Pancreas (tissue), 10 donors: ENCODE data around the gene PREP. TPM values are rescaled to one million over a fixed set of nuclear protein-coding genes. Genes with fewer than 3 reads are reported as not detected.

Experiments
- ATAC-seq, 4 donors: fragments of 200-7000 bp; cut with Tn5 transposase; one replicate each; pipeline versions ENCODE4 v1.8.0 to v1.9.1; 2020; ENCODE audit warnings: mild to moderate bottlenecking in 4 of 4, moderate library complexity in 4 of 4
- DNase-seq, 6 donors: peaks; one replicate each; pipeline ENCODE4 v3.0.0-alpha.2; 2020
- FAIRE-seq: peaks from 2 replicates; lab custom pipeline; 2012; peaks lifted over from hg19 to GRCh38; lab: Jason Lieb, UNC
- H3K27ac ChIP-seq, 4 donors: fragments of 200-600 bp; sonication (generic); 1 replicate in 3 of 4; 2 replicates in 1 of 4; pipeline versions ENCODE4 v1.5.0 to v1.8.0; 2020
- H3K27me3 ChIP-seq, 4 donors: fragments of 200-600 bp; one replicate each; pipeline ENCODE4 v1.8.0; 2021
- H3K36me3 ChIP-seq, 3 donors: fragments of 200-600 bp; sonication (generic) in 1 of 3; one replicate each; pipeline versions ENCODE4 v1.5.0 to v1.8.0; 2020 to 2021
- H3K4me1 ChIP-seq, 3 donors: fragments of 200-600 bp; one replicate each; pipeline ENCODE4 v1.8.0; 2021
- H3K4me3 ChIP-seq, 4 donors: fragments of 200-600 bp; sonication (generic) in 2 of 4; one replicate each; pipeline versions ENCODE4 v1.5.0 to v1.8.0; 2020 to 2021
- H3K9me3 ChIP-seq, 4 donors: fragments of 200-600 bp; one replicate each; pipeline ENCODE4 v1.8.0; 2021
- WGBS, 2 donors: extraction: QIAGEN DNeasy Blood & Tissue Kit; methylation state at CpG; one replicate each; pipeline ENCODE4 v1.1.7; 2013; 5-methylcytosine and 5-hydroxymethylcytosine counted together
- intact Hi-C, 3 donors: fragments of 100-400 bp; cut with DNase I; formaldehyde crosslinking; loops; one replicate each; pipeline versions ENCODE4 v1.11.1 to v1.14.2; 2022
- polyA plus RNA-seq, 2 donors: library from polyadenylated mRNA; stranded (reverse); fragments of 200-250 nt; gene quantifications; one replicate each; pipeline ENCODE4 v1.2.3, GENCODE V29; 2013
- total RNA-seq, 6 donors: library from RNA; stranded (reverse); fragmentation: NEBNext Ultra II Directional in 4 of 6; extraction: Animal tissue kit (Norgen Biotek cat#: 25700) in 4 of 6; gene quantifications; one replicate each; pipeline versions ENCODE4 v1.2.1 to v1.2.4, GENCODE V29; 2021 to 2023
- TF ChIP-seq, protein P1 (sequence below), 4 donors: fragments of 200-600 bp; sonication (generic) in 3 of 4; IDR thresholded peaks; one replicate each; pipeline versions ENCODE4 v1.5.0 to v1.8.0; 2021; ENCODE audit warnings: antibody characterized with exemption in 4 of 4
- donor health status: healthy with polysubstance abuse.
- donor health status: DM: no; HTN: no; CAD: no; lungs with moderate emphysema.
- donor health status: DM: no; HTN: no; CAD: no.
- donor health status: control.
- donor health status: control.
- donor health status: Bipolar disorder and iron deficiency.
- donor health status: DM: yes; HTN: yes; CAD: no.
- donor health status: DM: no; HTN: no; CAD: no.
- donor health status: DM: no; HTN: no; CAD: no.
- donor health status: DM: yes; HTN: yes; CAD: no.

The PREP gene
- total and polyA plus RNA-seq, 8 donors, result 7.6 to 16.5 (median 11.5) TPM

DNA sequence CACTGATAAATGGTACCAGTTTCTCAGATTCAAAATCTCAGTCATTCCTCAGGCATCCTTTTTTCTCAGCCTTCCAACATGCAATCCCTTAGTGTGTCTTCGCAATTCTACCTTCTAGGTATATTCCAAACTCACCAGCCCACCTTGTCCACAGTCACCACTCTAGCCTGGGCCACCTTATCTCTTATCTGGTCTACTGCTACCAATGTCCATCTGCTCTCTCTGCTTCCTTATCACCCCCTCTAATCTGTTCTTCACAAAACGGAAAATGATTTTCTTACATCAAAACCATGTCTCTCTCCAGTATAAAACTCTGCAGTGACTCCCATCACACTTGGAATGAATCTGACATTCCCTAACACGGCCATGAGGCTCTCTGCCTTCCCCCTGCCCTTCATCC, 91.9 kb downstream of the PREP start:
- H3K4me3 ChIP-seq, result no peak overlapping the region
- intact Hi-C loops, result no loop called here
- no peaks in the 10 kb centered on the region for H3K27me3 ChIP-seq
- TF ChIP-seq, protein P1, sequence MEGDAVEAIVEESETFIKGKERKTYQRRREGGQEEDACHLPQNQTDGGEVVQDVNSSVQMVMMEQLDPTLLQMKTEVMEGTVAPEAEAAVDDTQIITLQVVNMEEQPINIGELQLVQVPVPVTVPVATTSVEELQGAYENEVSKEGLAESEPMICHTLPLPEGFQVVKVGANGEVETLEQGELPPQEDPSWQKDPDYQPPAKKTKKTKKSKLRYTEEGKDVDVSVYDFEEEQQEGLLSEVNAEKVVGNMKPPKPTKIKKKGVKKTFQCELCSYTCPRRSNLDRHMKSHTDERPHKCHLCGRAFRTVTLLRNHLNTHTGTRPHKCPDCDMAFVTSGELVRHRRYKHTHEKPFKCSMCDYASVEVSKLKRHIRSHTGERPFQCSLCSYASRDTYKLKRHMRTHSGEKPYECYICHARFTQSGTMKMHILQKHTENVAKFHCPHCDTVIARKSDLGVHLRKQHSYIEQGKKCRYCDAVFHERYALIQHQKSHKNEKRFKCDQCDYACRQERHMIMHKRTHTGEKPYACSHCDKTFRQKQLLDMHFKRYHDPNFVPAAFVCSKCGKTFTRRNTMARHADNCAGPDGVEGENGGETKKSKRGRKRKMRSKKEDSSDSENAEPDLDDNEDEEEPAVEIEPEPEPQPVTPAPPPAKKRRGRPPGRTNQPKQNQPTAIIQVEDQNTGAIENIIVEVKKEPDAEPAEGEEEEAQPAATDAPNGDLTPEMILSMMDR (IDR thresholded peaks at IDR 0.05), result no peak
- ATAC-seq, result no peak
- H3K27ac ChIP-seq, result no peak overlapping the region
- no peaks in the 10 kb centered on the region for H3K9me3 ChIP-seq
- peaks cover 0 to 4% (median 0%) of the 10 kb centered on the region in 3 donors for H3K36me3 ChIP-seq
- no peaks in the 10 kb centered on the region for H3K4me1 ChIP-seq
- DNase-seq, result no peak
- 87 to 90% methylated on average over 3 of the region's 3 CpGs for whole genome bisulfite sequencing, 2 donors
- no peak for FAIRE-seq

DNA sequence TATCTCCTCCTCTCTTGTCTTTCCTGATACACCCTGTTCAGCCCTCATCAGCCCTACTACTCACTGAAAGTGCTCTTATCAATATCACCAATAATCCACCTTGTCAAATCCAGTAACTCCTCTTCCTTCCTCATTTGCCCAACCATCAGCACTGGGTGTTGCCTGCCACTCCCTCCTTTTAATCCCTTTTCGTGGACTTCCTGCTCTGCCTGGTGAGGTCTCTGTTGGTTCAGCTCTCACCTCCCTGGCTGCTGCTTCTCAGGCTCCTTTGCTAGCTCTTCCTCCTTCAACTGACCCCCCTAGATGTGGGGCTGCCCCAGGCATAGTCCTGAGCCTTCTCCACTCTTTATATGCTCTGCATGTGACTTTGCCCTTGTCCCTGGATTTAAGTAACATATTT, 92.5 kb downstream of the PREP start:
- no peak overlapping the region for H3K27ac ChIP-seq
- DNase-seq (no peak), FAIRE-seq (no peak), ATAC-seq (no peak)
- intact Hi-C loops, result no loop called here
- 88 to 100% methylated on average over 1 of the region's 1 CpG for WGBS, 2 donors
- no peaks in the 10 kb centered on the region for H3K27me3 ChIP-seq
- peaks cover 0 to 4% (median 0%) of the 10 kb centered on the region in 3 donors for H3K36me3 ChIP-seq
- TF ChIP-seq, protein P1 (IDR thresholded peaks at IDR 0.05), result no peak
- H3K4me1 ChIP-seq, result no peaks in the 10 kb centered on the region
- no peaks in the 10 kb centered on the region for H3K9me3 ChIP-seq
- no peak overlapping the region for H3K4me3 ChIP-seq

DNA sequence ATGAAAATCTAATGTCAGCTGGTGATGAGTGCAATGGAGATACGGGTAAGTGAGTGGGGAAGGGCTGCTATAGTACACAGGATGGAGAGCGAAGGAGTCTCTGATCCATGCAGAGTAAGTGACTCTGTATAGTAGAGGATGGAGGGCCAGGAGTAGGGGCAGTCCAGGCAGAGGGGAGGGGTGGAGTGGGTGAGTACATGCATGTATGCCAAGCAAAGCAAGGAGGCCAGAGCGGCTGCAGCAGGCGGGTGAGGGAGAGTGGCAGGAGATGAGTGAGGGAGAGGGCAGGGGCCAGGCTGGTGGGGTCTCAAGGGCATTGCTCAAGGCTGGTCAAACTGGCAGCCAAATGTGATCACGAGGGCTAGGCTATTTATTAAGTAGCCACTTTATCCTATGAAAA, 94.0 kb downstream of the PREP start:
- Histone ChIP-seq H3K27ac (no peak overlapping the region), H3K4me1 (no peaks in the 10 kb centered on the region), H3K4me3 (no peak overlapping the region), H3K9me3 (no peaks in the 10 kb centered on the region), H3K27me3 (no peaks in the 10 kb centered on the region), H3K36me3 (peaks cover 0 to 4% (median 0%) of the 10 kb centered on the region in 3 donors)
- intact Hi-C loops, result no loop called here
- FAIRE-seq (no peak), ATAC-seq (no peak), DNase-seq (no peak)
- TF ChIP-seq, protein P1 (IDR thresholded peaks at IDR 0.05), result no peak
- 83% methylated on average over 5 of the region's 5 CpGs for WGBS, 2 donors

DNA sequence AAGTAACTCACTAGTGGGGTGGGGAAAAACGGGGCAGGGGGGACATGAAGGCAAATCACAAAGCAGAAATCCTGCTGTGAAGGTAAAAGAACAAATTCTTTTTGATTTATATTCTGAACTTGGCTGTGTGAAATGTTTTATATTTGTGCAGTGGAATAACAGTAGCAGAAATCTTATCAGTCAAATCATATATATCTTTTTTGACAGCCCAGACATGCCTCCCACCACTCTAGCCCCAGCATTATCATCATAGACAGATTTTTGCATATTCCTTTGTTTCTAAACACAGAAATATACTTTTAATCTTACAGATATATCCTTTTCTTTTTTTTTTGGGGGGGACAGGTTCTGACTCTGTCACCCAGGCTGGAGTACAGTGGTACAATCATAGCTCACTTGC, 97.4 kb downstream of the PREP start:
- Histone ChIP-seq H3K27ac (no peak overlapping the region), H3K27me3 (no peaks in the 10 kb centered on the region), H3K9me3 (no peaks in the 10 kb centered on the region), H3K36me3 (peaks cover 0 to 4% (median 0%) of the 10 kb centered on the region in 3 donors), H3K4me1 (no peaks in the 10 kb centered on the region), H3K4me3 (no peak overlapping the region)
- no peak for ATAC-seq
- DNase-seq, result no peak
- WGBS, 2 donors, result 81 to 82% methylated on average over 1 of the region's 1 CpG
- intact Hi-C loops, result no loop called here
- TF ChIP-seq, protein P1 (IDR thresholded peaks at IDR 0.05), result no peak
- FAIRE-seq, result no peak

DNA sequence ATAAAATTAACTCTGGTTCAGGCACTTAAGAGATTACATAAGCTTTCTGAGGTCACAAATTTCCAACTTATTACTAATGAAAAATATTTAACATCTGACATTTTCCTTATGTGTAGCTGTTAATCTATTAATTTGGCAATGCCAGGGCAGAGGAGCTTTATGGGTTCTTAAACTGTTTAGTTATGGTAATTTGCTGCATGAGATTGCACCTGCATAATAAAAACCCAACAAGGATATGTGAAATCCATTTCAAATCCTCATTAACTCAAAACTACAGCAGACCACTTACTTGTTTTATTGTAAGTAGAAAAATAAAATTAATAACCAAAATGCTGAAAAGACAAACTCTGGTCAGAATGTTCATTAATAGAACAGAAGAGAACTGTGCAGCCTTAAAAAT, 98.1 kb downstream of the PREP start:
- H3K4me1 ChIP-seq, result no peaks in the 10 kb centered on the region
- FAIRE-seq (no peak), ATAC-seq (no peak), DNase-seq (no peak)
- H3K9me3 ChIP-seq, result no peaks in the 10 kb centered on the region
- TF ChIP-seq, protein P1 (IDR thresholded peaks at IDR 0.05), result no peak
- peaks cover 0 to 4% (median 0%) of the 10 kb centered on the region in 3 donors for H3K36me3 ChIP-seq
- no peaks in the 10 kb centered on the region for H3K27me3 ChIP-seq
- no peak overlapping the region for H3K27ac ChIP-seq
- no peak overlapping the region for H3K4me3 ChIP-seq
- intact Hi-C loops, result no loop called here
